GM12878 (cell line): ENCODE results near the gene GNAO1. TPM values are rescaled to one million over a fixed set of nuclear protein-coding genes. Genes with fewer than 3 reads are reported as not detected.

ENCODE experiments used
- ATAC-seq: fragments of 200-7000 bp; cut with Tn5 transposase; 3 replicates; pipeline ENCODE4 v1.9.1; 2020; ENCODE audit warnings: mild to moderate bottlenecking, moderate library complexity
- BruUV-seq: library from RNA; stranded (reverse); fragments of 400-500 nt; replicated peaks from 2 replicates; lab custom pipeline; 2021; lab: Mats Ljungman, UMichigan
- CTCF ChIA-PET: fragments of 300-600 bp; sonication (Branson Sonifier 250); formaldehyde crosslinking; extraction: SDS; loops from one replicate; lab custom pipeline; 2021; ENCODE audit warnings: inconsistent platforms; lab: Yijun Ruan, JAX
- POLR2A ChIA-PET: fragments of 350-600 bp; formaldehyde crosslinking; extraction: SDS; loops from one replicate; lab custom pipeline; 2021; ENCODE audit warnings: inconsistent platforms; lab: Charles Lee
- RAD21 ChIA-PET: fragments of 300-600 bp; sonication (Branson Sonifier 250); formaldehyde crosslinking; loops from one replicate; lab custom pipeline; 2023; ENCODE audit warnings: antibody characterized with exemption; ENCODE audit not compliant: unreplicated experiment; lab: Charles Lee
- SMC1A ChIA-PET: fragments of 300-600 bp; sonication (Branson Sonifier 250); formaldehyde crosslinking; loops from one replicate; lab custom pipeline; 2023; ENCODE audit not compliant: unreplicated experiment, uncharacterized antibody; lab: Charles Lee
- DNase-seq: peaks from one replicate; pipeline ENCODE4 v3.0.0-alpha.2; 2011; ENCODE audit warnings: low read depth, low spot score
- FAIRE-seq: peaks from 3 replicates; lab custom pipeline; 2011; peaks lifted over from hg19 to GRCh38; lab: Jason Lieb, UNC
- H2AFZ ChIP-seq: 2 replicates; pipeline ENCODE4 v1.6.0; 2011; ENCODE audit warnings: low read depth, low read length, control low read depth; ENCODE audit not compliant: control insufficient read depth
- H3K27ac ChIP-seq: 2 replicates; pipeline ENCODE4 v1.5.1; 2011; ENCODE audit warnings: control low read depth; ENCODE audit not compliant: control insufficient read depth, insufficient read depth
- H3K27me3 ChIP-seq, 2 experiments: replicated peaks in 1 of 2; 2 replicates each; pipeline versions ENCODE4 v1.6.0 to v1.6.1; 2011; ENCODE audit warnings: low read length in 1 of 2; ENCODE audit not compliant: control insufficient read depth in 2 of 2, insufficient read depth in 2 of 2
- H3K36me3 ChIP-seq, 2 experiments: 2 replicates each; pipeline ENCODE4 v1.5.1; 2011; ENCODE audit warnings: low read length in 1 of 2; ENCODE audit not compliant: control insufficient read depth in 2 of 2, insufficient read depth in 2 of 2
- H3K4me1 ChIP-seq: 2 replicates; pipeline ENCODE4 v1.6.1; 2011; ENCODE audit warnings: mild to moderate bottlenecking, low read length, moderate library complexity, mixed read lengths; ENCODE audit not compliant: control insufficient read depth, insufficient read depth
- H3K4me2 ChIP-seq: 2 replicates; pipeline ENCODE4 v1.6.0; 2011; ENCODE audit warnings: control low read depth; ENCODE audit not compliant: control insufficient read depth, insufficient read depth
- H3K4me3 ChIP-seq: fragments of 200-600 bp; sonication (generic); 2 replicates; pipeline ENCODE4 v1.5.1; 2016
- H3K79me2 ChIP-seq: 2 replicates; pipeline ENCODE4 v1.6.0; 2011; ENCODE audit warnings: low read length; ENCODE audit not compliant: control insufficient read depth, insufficient read depth
- H3K9ac ChIP-seq: 2 replicates; pipeline ENCODE4 v1.8.0; 2011; ENCODE audit warnings: low read length, control low read depth, mixed read lengths; ENCODE audit not compliant: control insufficient read depth, insufficient read depth
- H3K9me3 ChIP-seq: replicated peaks from 3 replicates; pipeline ENCODE4 v1.5.1; 2011; ENCODE audit warnings: mild to moderate bottlenecking, low read length; ENCODE audit not compliant: control insufficient read depth, insufficient read depth
- H4K20me1 ChIP-seq: 2 replicates; pipeline ENCODE4 v1.6.0; 2011; ENCODE audit not compliant: control insufficient read depth, insufficient read depth
- GABPA ChIP-seq: IDR thresholded peaks from 2 replicates; pipeline ENCODE4 v1.6.1; 2014; ENCODE audit warnings: antibody characterized with exemption, low read depth, mild to moderate bottlenecking, inconsistent platforms
- PML ChIP-seq: IDR thresholded peaks from 2 replicates; pipeline ENCODE4 v1.6.1; 2012; ENCODE audit warnings: low read length, inconsistent platforms
- RAD21 ChIP-seq: IDR thresholded peaks from 2 replicates; pipeline ENCODE4 v1.6.1; 2011; ENCODE audit warnings: mild to moderate bottlenecking, low read depth, low read length, moderate library complexity; ENCODE audit not compliant: insufficient read depth
- SREBF2 ChIP-seq: IDR thresholded peaks from 2 replicates; pipeline ENCODE4 v1.6.1; 2012; ENCODE audit warnings: mild to moderate bottlenecking, low read length
- WRNIP1 ChIP-seq: IDR thresholded peaks from 2 replicates; pipeline ENCODE4 v1.6.1; 2011; ENCODE audit warnings: low read depth, low read length, improper control_type of control experiment, borderline replicate concordance
- YBX1 ChIP-seq: fragments of 450-650 bp; IDR thresholded peaks from 2 replicates; pipeline ENCODE4 v1.6.1; 2016; ENCODE audit warnings: antibody characterized with exemption
- ZNF274 ChIP-seq: IDR thresholded peaks from one replicate; pipeline ENCODE4 v1.8.0; 2011; ENCODE audit not compliant: insufficient read length, insufficient read depth
- WGBS: methylation state at CpG from one replicate; pipeline ENCODE4 v1.1.6; 2016; ENCODE audit warnings: low lambda C conversion rate; ENCODE audit not compliant: insufficient replicate concordance, insufficient coverage; ENCODE audit errors: missing lambda C conversion rate; 5-methylcytosine and 5-hydroxymethylcytosine counted together
- in situ Hi-C: fragments of 300-500 bp; cut with MboI; formaldehyde crosslinking; loops from 9 replicates; pipeline ENCODE4 v1.14.3; 2018; ENCODE audit warnings: mixed read lengths
- intact Hi-C: fragments of 100-400 bp; cut with micrococcal nuclease; formaldehyde crosslinking; loops from one replicate; pipeline ENCODE4 v1.14.2; 2022; ENCODE audit not compliant: unreplicated experiment
- polyA plus RNA-seq, 11 experiments: library from polyadenylated mRNA; depleted of rRNA in 4 of 11; unstranded in 6 of 11; stranded (reverse) in 5 of 11; fragments of >200 nt; fragmentation: Nextera tagmentation in 4 of 11; fragmentation: Illumina TruSeq in 1 of 11; extraction: Ambion mirVana in 4 of 11; extraction: Trizol in 1 of 11; gene quantifications; 1 replicate in 1 of 11; 2 replicates in 10 of 11; pipeline versions ENCODE4 v1.2.1 to v1.2.3, GENCODE V29; 2011 to 2016; ENCODE audit warnings: inconsistent platforms in 2 of 11, missing spikeins in 2 of 11, low read depth in 1 of 11
- total RNA-seq, 4 experiments: library from RNA; depleted of rRNA in 3 of 4; stranded (reverse); fragments of >200 nt in 3 of 4; fragmentation: Illumina TruSeq in 1 of 4; extraction: Trizol in 1 of 4; gene quantifications; 2 replicates each; pipeline versions ENCODE4 v1.2.1 to v1.2.3, GENCODE V29; 2013 to 2021

Gene GNAO1
- total and polyA plus RNA-seq, 10 of the 15 experiments (the other 5 are each of a cell fraction or from before 2014, with no cell fraction given): 0.05 to 0.28 (median 0.14) TPM; not detected in 6

- no peak for TF ChIP-seq YBX1
- TF ChIP-seq WRNIP1: no peak
- TF ChIP-seq SREBF2: no peak
- TF ChIP-seq GABPA: no peak
- TF ChIP-seq ZNF274: no peak
Measured at GRCh38 chr16:56318827-56319140, 127.5 kb downstream of the GNAO1 start (continued).

GRCh38 chr16:56319376-56319775, 128.1 kb downstream of the GNAO1 start:
- no TSS peak for BruUV-seq
- SMC1A ChIA-PET: interaction anchor here (1.3 to 1.9 kb wide), 4 partner anchors 10 to 382 kb away, joined by 3 to 7 read pairs (median 3); no protein-coding TSS in a partner anchor
- Histone ChIP-seq H3K9ac (no peak overlapping the region), H3K27ac (no peak overlapping the region), H3K4me2 (no peak overlapping the region), H3K9me3 (no peaks in the 10 kb centered on the region), H3K79me2 (no peaks in the 10 kb centered on the region), H2AFZ (no peak overlapping the region)
- POLR2A ChIA-PET: no interaction called here
- CTCF ChIA-PET: interaction anchor here (1.1 to 3.2 kb wide), 8 partner anchors 9 to 855 kb away, joined by 3 to 66 read pairs (median 6); no protein-coding TSS in a partner anchor
- RAD21 ChIA-PET: interaction anchor here (0.6 to 1.3 kb wide), 3 partner anchors 98 to 376 kb away, joined by 3 to 6 read pairs (median 3); no protein-coding TSS in a partner anchor
- no peak for DNase-seq
- no peak for TF ChIP-seq PML
- no peak for TF ChIP-seq RAD21
- TF ChIP-seq, all 136 proteins: peak for 0
- in situ Hi-C loops (loop anchor here (5.0 to 10.0 kb wide), 2 partner anchors 372 to 855 kb away; no protein-coding TSS in a partner anchor), intact Hi-C loops (loop anchor here (10.0 kb wide), 2 partner anchors 385 to 855 kb away; no protein-coding TSS in a partner anchor)
- Histone ChIP-seq H3K4me3 (no peak overlapping the region), H3K36me3 (no peaks in the 10 kb centered on the region), H3K27me3 (peaks cover 2% of the 10 kb centered on the region in 2 experiments; a peak in 1 of 4 replicates), H3K4me1 (no peaks in the 10 kb centered on the region), H4K20me1 (no peaks in the 10 kb centered on the region)
- 35% methylated on average over 6 of the region's 6 CpGs for WGBS
- ATAC-seq (no peak), FAIRE-seq (no peak)
